Measurements from ENCODE around the gene ARHGAP6.
"Not testable (repeated sequence)": the region's sequence is repeated elsewhere in the genome, so short reads cannot be mapped to it uniquely, and the experiment has no call there.

ARHGAP6 gene

GRCh38 chrX:11131146-11131545 is 534.6 kb downstream of the ARHGAP6 start:
- Histone ChIP-seq H4K20me1 (no peaks in the 10 kb centered on the region; the same call in 1 of the 2 replicates), H3K4me2 (no peak overlapping the region), H3K4me3 (no peak overlapping the region), H3K9me3 (peaks cover 5% of the 10 kb centered on the region), H3K27ac (no peak overlapping the region), H3K36me3 (no peaks in the 10 kb centered on the region), H3K9ac (no peak overlapping the region), H3K27me3 (peaks cover 90% of the 10 kb centered on the region), H3K4me1 (peaks cover 5% of the 10 kb centered on the region; the same call in 1 of the 2 replicates)
- TF ChIP-seq Cebpa-rat (IDR thresholded peaks at IDR 0.05): no peak

- peaks cover 5% of the 10 kb centered on the region; the same call in 1 of the 2 replicates for H3K4me1 ChIP-seq
- H3K9ac ChIP-seq: no peak overlapping the region
- peaks cover 89% of the 10 kb centered on the region for H3K27me3 ChIP-seq
- no peaks in the 10 kb centered on the region; the same call in 1 of the 2 replicates for H4K20me1 ChIP-seq
- H3K27ac ChIP-seq: no peak overlapping the region
- H3K36me3 ChIP-seq: no peaks in the 10 kb centered on the region
- no peak for TF ChIP-seq Cebpa-rat (IDR thresholded peaks at IDR 0.05)
- H3K4me2 ChIP-seq: no peak overlapping the region
- H3K9me3 ChIP-seq: peaks cover 5% of the 10 kb centered on the region
- no peak overlapping the region for H3K4me3 ChIP-seq
Measured at GRCh38 chrX:11130136-11130535, 535.6 kb downstream of the ARHGAP6 start.

- Histone ChIP-seq H3K27ac (no peak overlapping the region), H3K9ac (no peak overlapping the region), H3K4me2 (peak overlapping the region; percentile 17; the same call in 1 of the 2 replicates), H3K9me3 (peaks cover 5% of the 10 kb centered on the region), H3K36me3 (no peaks in the 10 kb centered on the region), H3K4me3 (no peak overlapping the region), H3K27me3 (peaks cover 89% of the 10 kb centered on the region), H4K20me1 (no peaks in the 10 kb centered on the region; the same call in 1 of the 2 replicates), H3K4me1 (peaks cover 5% of the 10 kb centered on the region; the same call in 1 of the 2 replicates)
- no peak for TF ChIP-seq Cebpa-rat (IDR thresholded peaks at IDR 0.05)
Measured at GRCh38 chrX:11129534-11130105, 536.1 kb downstream of the ARHGAP6 start.

GRCh38 chrX:11125060-11125459 is 540.7 kb downstream of the ARHGAP6 start:
- Histone ChIP-seq H3K9ac (no peak overlapping the region), H4K20me1 (peaks cover 10% of the 10 kb centered on the region), H3K4me2 (no peak overlapping the region), H3K4me1 (peaks cover 5% of the 10 kb centered on the region; the same call in 1 of the 2 replicates), H3K27ac (no peak overlapping the region), H3K27me3 (peaks cover 77% of the 10 kb centered on the region), H3K36me3 (peaks cover 22% of the 10 kb centered on the region), H3K9me3 (peaks cover 5% of the 10 kb centered on the region), H3K4me3 (no peak overlapping the region)
- TF ChIP-seq Cebpa-rat (IDR thresholded peaks at IDR 0.05): no peak

GRCh38 chrX:11124112-11124511 is 541.6 kb downstream of the ARHGAP6 start:
- Histone ChIP-seq H3K27ac (no peak overlapping the region), H3K4me3 (no peak overlapping the region), H3K36me3 (peaks cover 32% of the 10 kb centered on the region), H3K9me3 (peaks cover 5% of the 10 kb centered on the region), H3K4me1 (no peaks in the 10 kb centered on the region; the same call in 1 of the 2 replicates), H3K27me3 (peaks cover 77% of the 10 kb centered on the region), H3K9ac (no peak overlapping the region), H4K20me1 (peaks cover 19% of the 10 kb centered on the region), H3K4me2 (no peak overlapping the region)
- no peak for TF ChIP-seq Cebpa-rat (IDR thresholded peaks at IDR 0.05)

- not testable (repeated sequence) for H3K9ac ChIP-seq, H3K4me2 ChIP-seq, H3K4me1 ChIP-seq, H3K9me3 ChIP-seq, H3K27ac ChIP-seq, H3K4me3 ChIP-seq
- H4K20me1 ChIP-seq: peaks cover 25% of the 10 kb centered on the region
- H3K36me3 ChIP-seq: peaks cover 38% of the 10 kb centered on the region
- H3K27me3 ChIP-seq: peaks cover 87% of the 10 kb centered on the region
Measured at GRCh38 chrX:11123087-11123486, 542.6 kb downstream of the ARHGAP6 start.

GRCh38 chrX:11119313-11119943 is 546.3 kb downstream of the ARHGAP6 start:
- H3K27ac ChIP-seq: no peak overlapping the region
- peaks cover 86% of the 10 kb centered on the region for H3K27me3 ChIP-seq
- peaks cover 44% of the 10 kb centered on the region for H4K20me1 ChIP-seq
- no peaks in the 10 kb centered on the region for H3K4me1 ChIP-seq
- peaks cover 72% of the 10 kb centered on the region for H3K36me3 ChIP-seq
- no peaks in the 10 kb centered on the region for H3K9me3 ChIP-seq
- H3K9ac ChIP-seq: no peak overlapping the region
- H3K4me2 ChIP-seq: no peak overlapping the region
- no peak for TF ChIP-seq Cebpa-rat (IDR thresholded peaks at IDR 0.05)
- no peak overlapping the region for H3K4me3 ChIP-seq

- H3K4me1 ChIP-seq: peaks cover 12% of the 10 kb centered on the region
- no peaks in the 10 kb centered on the region for H3K9me3 ChIP-seq
- H3K36me3 ChIP-seq: peaks cover 82% of the 10 kb centered on the region
- H3K9ac ChIP-seq: no peak overlapping the region
- no peak overlapping the region for H3K27ac ChIP-seq
- no peak for TF ChIP-seq Cebpa-rat (IDR thresholded peaks at IDR 0.05)
- H3K4me2 ChIP-seq: no peak overlapping the region
- peaks cover 95% of the 10 kb centered on the region for H3K27me3 ChIP-seq
- H3K4me3 ChIP-seq: no peak overlapping the region
- H4K20me1 ChIP-seq: peaks cover 61% of the 10 kb centered on the region
Measured at GRCh38 chrX:11117745-11118144, 548.0 kb downstream of the ARHGAP6 start.

GRCh38 chrX:11113731-11114130 is 552.0 kb downstream of the ARHGAP6 start:
- peak overlapping the region; percentile 25; the same call in 1 of the 2 replicates for H3K4me2 ChIP-seq
- H3K27me3 ChIP-seq: peaks cover 84% of the 10 kb centered on the region
- H3K4me1 ChIP-seq: peaks cover 31% of the 10 kb centered on the region
- H3K9me3 ChIP-seq: peaks cover 4% of the 10 kb centered on the region; the same call in 1 of the 2 replicates
- H3K36me3 ChIP-seq: peaks cover 47% of the 10 kb centered on the region
- H3K9ac ChIP-seq: no peak overlapping the region
- TF ChIP-seq Cebpa-rat (IDR thresholded peaks at IDR 0.05): no peak
- H3K27ac ChIP-seq: no peak overlapping the region
- no peak overlapping the region for H3K4me3 ChIP-seq
- peaks cover 49% of the 10 kb centered on the region for H4K20me1 ChIP-seq

GRCh38 chrX:11111947-11112346 is 553.8 kb downstream of the ARHGAP6 start:
- H4K20me1 ChIP-seq: peaks cover 46% of the 10 kb centered on the region
- TF ChIP-seq Cebpa-rat (IDR thresholded peaks at IDR 0.05): no peak
- peak overlapping the region; percentile 84 for H3K9ac ChIP-seq
- peaks cover 83% of the 10 kb centered on the region for H3K27me3 ChIP-seq
- H3K9me3 ChIP-seq: peaks cover 4% of the 10 kb centered on the region; the same call in 1 of the 2 replicates
- peak overlapping the region; percentile 71 for H3K4me2 ChIP-seq
- peak overlapping the region; percentile 77 for H3K4me3 ChIP-seq
- H3K4me1 ChIP-seq: peaks cover 31% of the 10 kb centered on the region
- H3K27ac ChIP-seq: 0 out of 2 replicates have a peak overlapping the region, but pooled peaks have one; percentile 85
- peaks cover 34% of the 10 kb centered on the region for H3K36me3 ChIP-seq

All from BLaER1 (cell line).